ENCODE data around the gene UROC1.

- no peak for TF ChIP-seq CTCF (IDR thresholded peaks at IDR 0.05; ENCODE audit: insufficient read depth, low read length)
- no peak for TF ChIP-seq REST (IDR thresholded peaks at IDR 0.05; ENCODE audit: insufficient replicate concordance, low read depth)
Measured at GRCh38 chr3:126562737-126563276, 45.2 kb upstream of the UROC1 start.

Measured in HL-60 (cell line).